Activated T-helper 1 cell treated with anti-CD3 and anti-CD28 coated beads, Interleukin-12 subunit alpha, Interleukin-12 subunit beta, Interleukin-2, Interleukin-4 antibody, amounts not matched to agents 30 ng/mL and 10 ng/mL and 1 ng/mL, durations not matched to agents 14 hours and 24 hours and 36 hours (primary cell): ENCODE results near the gene CCN6. TPM values are rescaled to one million over a fixed set of nuclear protein-coding genes. Genes with fewer than 3 reads are reported as not detected.
"Not testable (repeated sequence)": the region's sequence is repeated elsewhere in the genome, so short reads cannot be mapped to it uniquely, and the experiment has no call there.

Source experiments
- DNase-seq: peaks from one replicate; pipeline ENCODE4 v3.0.0; 2021; ENCODE audit warnings: low spot score
- H3K27ac Mint-ChIP-seq: one replicate; pipeline ENCODE4 v1.8.0; 2021; ENCODE audit warnings: mild to moderate bottlenecking, mixed read lengths
- H3K27me3 Mint-ChIP-seq: one replicate; pipeline ENCODE4 v1.8.0; 2022; ENCODE audit warnings: mild to moderate bottlenecking, moderate library complexity, mixed read lengths; ENCODE audit not compliant: insufficient read depth
- H3K36me3 Mint-ChIP-seq: one replicate; pipeline ENCODE4 v1.8.0; 2021; ENCODE audit warnings: low read depth, mixed read lengths
- H3K4me1 Mint-ChIP-seq: one replicate; pipeline ENCODE4 v1.8.0; 2021; ENCODE audit warnings: low read depth, mixed read lengths
- H3K4me3 Mint-ChIP-seq: one replicate; pipeline ENCODE4 v1.8.0; 2021; ENCODE audit warnings: mild to moderate bottlenecking, moderate library complexity, mixed read lengths
- H3K9me3 Mint-ChIP-seq: one replicate; pipeline ENCODE4 v1.8.0; 2021; ENCODE audit warnings: mixed read lengths
- intact Hi-C: fragments of 100-400 bp; cut with micrococcal nuclease; formaldehyde crosslinking; loops from one replicate; pipeline ENCODE4 v1.15.1; 2024
- total RNA-seq: library from RNA; stranded (reverse); gene quantifications from 2 replicates; pipeline ENCODE4 v1.2.3, GENCODE V29; 2022

Gene CCN6
- total RNA-seq, 1 donor from 2014 or later: not detected

- DNase-seq: no peak
These were observed 12.7 kb downstream of the CCN6 start for GRCh38 chr6:112066606-112067005.

GRCh38 chr6:112081569-112081968, 27.7 kb downstream of the CCN6 start:
- intact Hi-C loops: loop anchor here (10.0 kb wide), 2 partner anchors 1207 to 1267 kb away; partner anchors contain the start of genes AMD1 and CDK19
- H3K9me3 Mint-ChIP-seq: no peaks in the 10 kb centered on the region
- no peak overlapping the region for H3K4me3 Mint-ChIP-seq
- no peaks in the 10 kb centered on the region for H3K4me1 Mint-ChIP-seq
- peaks cover 11% of the 10 kb centered on the region for H3K36me3 Mint-ChIP-seq
- H3K27me3 Mint-ChIP-seq: no peaks in the 10 kb centered on the region
- no peak for DNase-seq
- no peak overlapping the region for H3K27ac Mint-ChIP-seq

More at GRCh38 chr6:112066606-112067005, 12.7 kb downstream of the CCN6 start:
- H3K36me3 Mint-ChIP-seq: peaks cover 6% of the 10 kb centered on the region
- no peaks in the 10 kb centered on the region for H3K9me3 Mint-ChIP-seq
- no peak overlapping the region for H3K27ac Mint-ChIP-seq
- intact Hi-C loops: no loop called here
- H3K4me1 Mint-ChIP-seq: no peaks in the 10 kb centered on the region
- H3K27me3 Mint-ChIP-seq: no peaks in the 10 kb centered on the region
- no peak overlapping the region for H3K4me3 Mint-ChIP-seq

GRCh38 chr6:112085286-112086065, 31.6 kb downstream of the CCN6 start:
- DNase-seq: no peak
- no peaks in the 10 kb centered on the region for H3K27me3 Mint-ChIP-seq
- no peaks in the 10 kb centered on the region for H3K9me3 Mint-ChIP-seq
- H3K4me1 Mint-ChIP-seq: no peaks in the 10 kb centered on the region
- H3K4me3 Mint-ChIP-seq: peak overlapping the region; percentile 57
- H3K27ac Mint-ChIP-seq: no peak overlapping the region
- peaks cover 7% of the 10 kb centered on the region for H3K36me3 Mint-ChIP-seq
- intact Hi-C loops: loop anchor here (2.0 to 10.0 kb wide), 6 partner anchors 43 to 1771 kb away; partner anchors contain the start of genes AMD1, CDK19 and MARCKS

GRCh38 chr6:112086744-112087135, 32.8 kb downstream of the CCN6 start:
- no peaks in the 10 kb centered on the region for H3K4me1 Mint-ChIP-seq
- no peak overlapping the region for H3K27ac Mint-ChIP-seq
- intact Hi-C loops: loop anchor here (1.0 to 10.0 kb wide), 11 partner anchors 44 to 1770 kb away; partner anchors contain the start of genes AMD1, CDK19, MARCKS and REV3L
- H3K9me3 Mint-ChIP-seq: no peaks in the 10 kb centered on the region
- DNase-seq: no peak
- H3K27me3 Mint-ChIP-seq: peaks cover 8% of the 10 kb centered on the region
- peaks cover 7% of the 10 kb centered on the region for H3K36me3 Mint-ChIP-seq
- H3K4me3 Mint-ChIP-seq: no peak overlapping the region

GRCh38 chr6:112087136-112087911, 33.4 kb downstream of the CCN6 start, which contains the start of the genes FAM229B and TUBE1:
Gene FAM229B, plus strand, starts transcription at chr6:112087591. Its CDS starts 11,693 bp downstream, at chr6:112099284.
Gene TUBE1, minus strand, starts transcription at chr6:112087482. Its CDS starts 48 bp downstream, at chr6:112087434.
- Mint-ChIP-seq H3K27ac (no peak within 1 kb of the TSS), H3K4me3 (no peak within 1 kb of the TSS), H3K9me3 (no peaks in the 10 kb centered on the region), H3K36me3 (peaks cover 7% of the 10 kb centered on the region), H3K4me1 (no peaks in the 10 kb centered on the region), H3K27me3 (peaks cover 14% of the 10 kb centered on the region)
- peak; percentile 86 for DNase-seq
- intact Hi-C loops: loop anchor here (1.0 to 10.0 kb wide), 11 partner anchors 45 to 1769 kb away; partner anchors contain the start of genes AMD1, CDK19, MARCKS and REV3L

- H3K27me3 Mint-ChIP-seq: peaks cover 19% of the 10 kb centered on the region
- peaks cover 6% of the 10 kb centered on the region for H3K36me3 Mint-ChIP-seq
- no peak for DNase-seq
- H3K4me3 Mint-ChIP-seq: no peak overlapping the region
- intact Hi-C loops: loop anchor here (1.0 to 10.0 kb wide), 11 partner anchors 45 to 1769 kb away; partner anchors contain the start of genes AMD1, CDK19, MARCKS and REV3L
- H3K9me3 Mint-ChIP-seq: no peaks in the 10 kb centered on the region
- no peak overlapping the region for H3K27ac Mint-ChIP-seq
- no peaks in the 10 kb centered on the region for H3K4me1 Mint-ChIP-seq
These were observed 34.0 kb downstream of the CCN6 start for GRCh38 chr6:112087916-112088315.

GRCh38 chr6:112096901-112097300, 43.0 kb downstream of the CCN6 start:
- Mint-ChIP-seq H3K27me3 (peaks cover 22% of the 10 kb centered on the region), H3K9me3 (no peaks in the 10 kb centered on the region), H3K27ac (no peak overlapping the region), H3K4me1 (no peaks in the 10 kb centered on the region), H3K4me3 (no peak overlapping the region), H3K36me3 (no peaks in the 10 kb centered on the region)
- DNase-seq: no peak
- intact Hi-C loops: no loop called here

- H3K4me1 Mint-ChIP-seq: no peaks in the 10 kb centered on the region
- peaks cover 1% of the 10 kb centered on the region for H3K36me3 Mint-ChIP-seq
- DNase-seq: no peak
- peaks cover 13% of the 10 kb centered on the region for H3K27me3 Mint-ChIP-seq
- intact Hi-C loops: no loop called here
- H3K4me3 Mint-ChIP-seq: no peak overlapping the region
- peaks cover 8% of the 10 kb centered on the region for H3K9me3 Mint-ChIP-seq
- H3K27ac Mint-ChIP-seq: no peak overlapping the region
These were observed 46.7 kb downstream of the CCN6 start for GRCh38 chr6:112100561-112100960.

GRCh38 chr6:112106026-112106425, 52.1 kb downstream of the CCN6 start:
- H3K36me3 Mint-ChIP-seq, H3K9me3 Mint-ChIP-seq, DNase-seq, H3K4me3 Mint-ChIP-seq, intact Hi-C loops, H3K27ac Mint-ChIP-seq, H3K4me1 Mint-ChIP-seq: not testable (repeated sequence)
- H3K27me3 Mint-ChIP-seq: peaks cover 10% of the 10 kb centered on the region

GRCh38 chr6:112106562-112106961, 52.7 kb downstream of the CCN6 start:
- Mint-ChIP-seq H3K27me3 (peaks cover 10% of the 10 kb centered on the region), H3K4me3 (no peak overlapping the region), H3K27ac (no peak overlapping the region), H3K9me3 (peaks cover 8% of the 10 kb centered on the region), H3K36me3 (peaks cover 1% of the 10 kb centered on the region), H3K4me1 (no peaks in the 10 kb centered on the region)
- intact Hi-C loops: no loop called here
- no peak for DNase-seq

- intact Hi-C loops: no loop called here
- Mint-ChIP-seq H3K36me3 (peaks cover 1% of the 10 kb centered on the region), H3K4me3 (no peak overlapping the region), H3K27me3 (peaks cover 5% of the 10 kb centered on the region), H3K4me1 (no peaks in the 10 kb centered on the region), H3K27ac (no peak overlapping the region), H3K9me3 (peaks cover 8% of the 10 kb centered on the region)
- no peak for DNase-seq
These were observed 55.4 kb downstream of the CCN6 start for GRCh38 chr6:112109262-112109661.

GRCh38 chr6:112113431-112113830, 59.5 kb downstream of the CCN6 start:
- no peak for DNase-seq
- peaks cover 21% of the 10 kb centered on the region for H3K4me1 Mint-ChIP-seq
- intact Hi-C loops: no loop called here
- H3K36me3 Mint-ChIP-seq: no peaks in the 10 kb centered on the region
- H3K27ac Mint-ChIP-seq: no peak overlapping the region
- H3K27me3 Mint-ChIP-seq: peaks cover 11% of the 10 kb centered on the region
- no peaks in the 10 kb centered on the region for H3K9me3 Mint-ChIP-seq
- no peak overlapping the region for H3K4me3 Mint-ChIP-seq
